Prostate gland (tissue), 2 donors: ENCODE measurements around the gene SHANK1. TPM values are rescaled to one million over a fixed set of nuclear protein-coding genes. Genes with fewer than 3 reads are reported as not detected.

Experiments used
- DNase-seq: peaks from one replicate; pipeline ENCODE4 v3.0.0-alpha.2; 2019; ENCODE audit warnings: low spot score
- H3K27ac ChIP-seq, 2 donors: fragments of 200-600 bp; sonication (generic); 2 replicates each; pipeline ENCODE4 v1.5.1; 2017 to 2019
- H3K27me3 ChIP-seq: fragments of 200-600 bp; sonication (generic); replicated peaks from 2 replicates; pipeline ENCODE4 v1.5.1; 2019; ENCODE audit not compliant: insufficient read depth
- H3K36me3 ChIP-seq, 2 donors: fragments of 200-600 bp; sonication (generic); 1 replicate in 1 of 2; 2 replicates in 1 of 2; pipeline versions ENCODE4 v1.5.1 to v1.8.1; 2017 to 2019
- H3K4me1 ChIP-seq: fragments of 200-600 bp; sonication (generic); replicated peaks from 2 replicates; pipeline ENCODE4 v1.5.1; 2019
- H3K4me3 ChIP-seq, 2 donors: fragments of 200-600 bp; sonication (generic); 2 replicates each; pipeline ENCODE4 v1.5.1; 2017 to 2019
- H3K9me3 ChIP-seq: fragments of 200-600 bp; sonication (generic); 2 replicates; pipeline ENCODE4 v1.5.1; 2017
- POLR2A ChIP-seq: fragments of 450-650 bp; IDR thresholded peaks from one replicate; pipeline ENCODE4 v1.6.1; 2016; ENCODE audit warnings: antibody characterized with exemption, mild to moderate bottlenecking
- POLR2AphosphoS5 ChIP-seq: sonication (generic); formaldehyde crosslinking; IDR thresholded peaks from one replicate; pipeline ENCODE4 v1.6.1; 2017; ENCODE audit warnings: antibody characterized with exemption
- WGBS: methylation state at CpG from one replicate; pipeline ENCODE4 v1.1.5; 2018; 5-methylcytosine and 5-hydroxymethylcytosine counted together
- intact Hi-C: fragments of 100-400 bp; cut with DNase I; formaldehyde crosslinking; loops from one replicate; pipeline ENCODE4 v1.14.2; 2022
- total RNA-seq, 2 donors: library from RNA; depleted of rRNA; stranded (reverse); fragments of >200 nt; gene quantifications; one replicate each; pipeline ENCODE4 v1.1.0, GENCODE V29; 2016
- TF ChIP-seq, protein P1 (sequence below), 4 experiments: fragments of 200-600 bp in 2 of 4; fragments of 450-650 bp in 2 of 4; sonication (generic) in 2 of 4; IDR thresholded peaks; 1 replicate in 3 of 4; 2 replicates in 1 of 4; pipeline ENCODE4 v1.5.1; 2016 to 2019; ENCODE audit warnings: antibody characterized with exemption in 4 of 4, mild to moderate bottlenecking in 2 of 4, moderate library complexity in 2 of 4

The SHANK1 gene
- total RNA-seq, 2 donors from 2014 or later, result 0.91 to 2.3 TPM

DNA sequence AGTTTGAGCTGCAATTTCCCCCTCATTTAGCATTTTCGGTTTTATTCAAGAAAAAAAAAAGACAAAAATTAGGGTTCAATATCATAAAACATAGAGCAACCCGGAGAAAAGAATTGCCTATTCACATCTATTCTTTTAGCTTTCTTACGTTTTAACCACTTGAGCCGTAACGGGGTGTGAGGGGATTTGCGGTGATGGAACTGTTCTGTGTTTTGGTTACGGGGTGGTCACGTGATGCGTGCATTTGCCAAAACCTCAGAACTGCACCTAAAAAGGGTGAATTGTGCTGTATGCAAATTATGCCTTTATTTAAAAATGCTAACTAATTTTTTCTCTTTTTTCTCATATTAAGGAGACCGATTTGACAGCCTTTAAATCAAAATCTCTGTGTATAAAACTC lies 25.6 kb upstream of the SHANK1 start:
- DNase-seq, result no peak
- 63% methylated on average over 10 of the region's 10 CpGs for WGBS
- Histone ChIP-seq H3K4me1 (no peaks in the 10 kb centered on the region), H3K4me3 (no peak overlapping the region), H3K36me3 (no peaks in the 10 kb centered on the region), H3K9me3 (no peaks in the 10 kb centered on the region), H3K27me3 (no peaks in the 10 kb centered on the region), H3K27ac (no peak overlapping the region)
- intact Hi-C loops, result no loop called here
- TF ChIP-seq POLR2A (no peak), POLR2AphosphoS5 (no peak)
- TF ChIP-seq, protein P1, sequence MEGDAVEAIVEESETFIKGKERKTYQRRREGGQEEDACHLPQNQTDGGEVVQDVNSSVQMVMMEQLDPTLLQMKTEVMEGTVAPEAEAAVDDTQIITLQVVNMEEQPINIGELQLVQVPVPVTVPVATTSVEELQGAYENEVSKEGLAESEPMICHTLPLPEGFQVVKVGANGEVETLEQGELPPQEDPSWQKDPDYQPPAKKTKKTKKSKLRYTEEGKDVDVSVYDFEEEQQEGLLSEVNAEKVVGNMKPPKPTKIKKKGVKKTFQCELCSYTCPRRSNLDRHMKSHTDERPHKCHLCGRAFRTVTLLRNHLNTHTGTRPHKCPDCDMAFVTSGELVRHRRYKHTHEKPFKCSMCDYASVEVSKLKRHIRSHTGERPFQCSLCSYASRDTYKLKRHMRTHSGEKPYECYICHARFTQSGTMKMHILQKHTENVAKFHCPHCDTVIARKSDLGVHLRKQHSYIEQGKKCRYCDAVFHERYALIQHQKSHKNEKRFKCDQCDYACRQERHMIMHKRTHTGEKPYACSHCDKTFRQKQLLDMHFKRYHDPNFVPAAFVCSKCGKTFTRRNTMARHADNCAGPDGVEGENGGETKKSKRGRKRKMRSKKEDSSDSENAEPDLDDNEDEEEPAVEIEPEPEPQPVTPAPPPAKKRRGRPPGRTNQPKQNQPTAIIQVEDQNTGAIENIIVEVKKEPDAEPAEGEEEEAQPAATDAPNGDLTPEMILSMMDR (IDR thresholded peaks at IDR 0.05), result no peak

DNA sequence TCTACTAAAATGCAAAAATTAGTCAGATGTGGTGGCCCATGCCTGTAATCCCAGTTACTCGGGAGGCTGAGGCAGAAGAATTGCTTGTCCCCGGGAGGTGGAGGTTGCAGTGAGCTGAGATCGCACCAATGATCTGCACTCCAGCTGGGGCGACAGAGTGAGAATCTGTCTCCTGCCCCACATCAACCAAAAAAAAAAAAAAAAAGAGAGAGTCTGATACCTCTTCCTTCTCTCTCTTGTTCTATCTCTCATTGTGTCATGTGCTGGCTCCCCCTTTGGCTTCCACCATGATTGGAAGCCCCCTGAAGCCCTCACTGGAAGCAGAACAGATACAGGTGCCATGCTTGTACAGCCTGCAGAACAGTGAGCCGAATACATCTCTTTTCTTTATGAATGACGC lies 23.9 kb upstream of the SHANK1 start:
- Histone ChIP-seq H3K4me1 (no peaks in the 10 kb centered on the region), H3K27ac (no peak overlapping the region), H3K36me3 (no peaks in the 10 kb centered on the region), H3K9me3 (no peaks in the 10 kb centered on the region), H3K4me3 (no peak overlapping the region), H3K27me3 (peaks cover 3% of the 10 kb centered on the region)
- no peak for DNase-seq
- intact Hi-C loops, result no loop called here
- TF ChIP-seq POLR2AphosphoS5 (no peak), POLR2A (no peak)
- TF ChIP-seq, protein P1 (IDR thresholded peaks at IDR 0.05), result no peak
- 79% methylated on average over 6 of the region's 6 CpGs for WGBS

DNA sequence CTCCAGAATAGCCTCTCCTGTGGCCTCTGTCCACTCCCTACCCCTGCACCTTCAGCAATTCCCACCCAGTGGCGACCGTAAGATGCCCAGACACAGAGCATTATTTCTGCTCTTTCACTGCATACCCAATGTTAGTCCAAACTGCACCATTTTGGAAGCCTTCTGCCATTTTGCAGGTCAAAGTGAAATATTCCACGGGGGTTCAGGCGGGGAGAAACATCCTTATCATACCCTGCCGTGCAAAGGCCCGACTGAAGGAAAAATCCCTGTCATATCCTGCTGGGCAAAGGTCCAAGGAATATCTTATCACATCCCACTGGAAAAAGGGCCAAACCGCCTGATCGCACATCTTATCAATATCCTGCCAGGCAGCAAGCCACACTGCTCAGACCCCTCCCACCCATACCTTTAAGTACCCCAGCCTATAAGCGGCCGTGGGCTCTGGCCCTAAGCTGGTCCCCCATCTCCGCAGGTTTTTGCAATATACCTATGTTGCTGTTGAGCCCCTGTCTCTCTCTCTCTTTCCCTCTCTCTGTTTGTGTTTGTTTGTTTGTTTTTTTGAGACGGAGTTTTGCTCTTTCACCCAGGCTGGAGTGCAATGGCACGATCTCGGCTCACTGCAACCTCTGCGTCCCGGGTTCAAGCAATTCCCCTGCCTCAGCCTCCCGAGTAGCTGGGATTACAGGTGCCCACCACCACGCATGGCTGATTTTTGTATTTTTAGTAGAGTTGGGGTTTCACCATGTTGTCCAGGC lies 21.8 kb upstream of the SHANK1 start:
- TF ChIP-seq, protein P1 (IDR thresholded peaks at IDR 0.05), result no peak
- no peak for TF ChIP-seq POLR2AphosphoS5
- no peak for TF ChIP-seq POLR2A
- Histone ChIP-seq H3K9me3 (no peaks in the 10 kb centered on the region), H3K4me3 (no peak overlapping the region), H3K4me1 (no peaks in the 10 kb centered on the region), H3K27me3 (peaks cover 3% of the 10 kb centered on the region), H3K36me3 (no peaks in the 10 kb centered on the region), H3K27ac (no peak overlapping the region)
- no peak for DNase-seq
- intact Hi-C loops, result no loop called here
- WGBS, result 72% methylated on average over 18 of the region's 18 CpGs

DNA sequence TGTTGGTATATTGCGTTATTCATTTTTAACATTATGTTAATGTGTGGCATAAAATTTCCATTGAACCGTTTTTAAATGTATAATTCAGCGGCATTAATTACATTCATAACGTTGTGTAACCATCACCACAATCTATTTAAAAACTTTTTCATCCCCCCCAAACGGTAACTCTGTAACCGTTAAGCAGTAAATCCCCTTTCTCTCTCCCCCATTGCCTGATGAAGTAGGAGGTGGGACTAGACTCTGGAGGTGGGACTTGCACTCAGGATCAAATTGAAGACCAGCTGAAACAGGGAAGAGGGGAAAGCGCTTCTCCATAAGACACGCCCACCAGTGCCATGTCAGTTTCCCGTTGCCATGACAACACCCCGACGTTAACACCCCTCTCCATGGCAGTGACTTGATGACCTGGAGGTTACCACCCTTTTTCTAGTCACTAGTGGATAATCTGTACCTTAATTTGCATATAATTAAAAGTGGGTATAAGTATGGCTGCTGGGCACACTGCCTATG lies 20.4 kb upstream of the SHANK1 start:
- intact Hi-C loops, result no loop called here
- DNase-seq, result no peak
- TF ChIP-seq POLR2A, result no peak
- TF ChIP-seq, protein P1 (IDR thresholded peaks at IDR 0.05), result no peak
- TF ChIP-seq POLR2AphosphoS5, result no peak
- Histone ChIP-seq H3K9me3 (no peaks in the 10 kb centered on the region), H3K27ac (no peak overlapping the region), H3K27me3 (peaks cover 3% of the 10 kb centered on the region), H3K4me3 (no peak overlapping the region), H3K4me1 (no peaks in the 10 kb centered on the region), H3K36me3 (no peaks in the 10 kb centered on the region)
- 60% methylated on average over 11 of the region's 11 CpGs for WGBS
